Lower leg skin (tissue), 3 donors: ENCODE data around the gene GART.

Experiments
- CTCF ChIP-seq, 3 donors: fragments of 450-650 bp; IDR thresholded peaks; one replicate each; pipeline ENCODE4 v1.5.1; 2016; ENCODE audit warnings: antibody characterized with exemption in 3 of 3, mild to moderate bottlenecking in 3 of 3, moderate library complexity in 2 of 3
- POLR2A ChIP-seq, 2 donors: fragments of 450-650 bp; IDR thresholded peaks; one replicate each; pipeline ENCODE4 v1.6.1; 2016 to 2017; ENCODE audit warnings: antibody characterized with exemption in 2 of 2, mild to moderate bottlenecking in 1 of 2, moderate library complexity in 1 of 2

- TF ChIP-seq CTCF (IDR thresholded peaks at IDR 0.05), result no peak
- peak in 1 of 2 donors; percentile 88 for TF ChIP-seq POLR2A (IDR thresholded peaks at IDR 0.05)
Measured at GRCh38 chr21:33542640-33543504, 955 bp upstream of the GART start, which contains the start of gene SON.
